ENCODE data around the gene HOOK2. TPM values are rescaled to one million over a fixed set of nuclear protein-coding genes. Genes with fewer than 3 reads are reported as not detected.

The HOOK2 gene
- total and polyA plus RNA-seq, 9 of the 15 experiments (the other 6 are each of a cell fraction or from before 2014, with no cell fraction given), result 1.3 to 17.2 (median 9.9) TPM

DNA sequence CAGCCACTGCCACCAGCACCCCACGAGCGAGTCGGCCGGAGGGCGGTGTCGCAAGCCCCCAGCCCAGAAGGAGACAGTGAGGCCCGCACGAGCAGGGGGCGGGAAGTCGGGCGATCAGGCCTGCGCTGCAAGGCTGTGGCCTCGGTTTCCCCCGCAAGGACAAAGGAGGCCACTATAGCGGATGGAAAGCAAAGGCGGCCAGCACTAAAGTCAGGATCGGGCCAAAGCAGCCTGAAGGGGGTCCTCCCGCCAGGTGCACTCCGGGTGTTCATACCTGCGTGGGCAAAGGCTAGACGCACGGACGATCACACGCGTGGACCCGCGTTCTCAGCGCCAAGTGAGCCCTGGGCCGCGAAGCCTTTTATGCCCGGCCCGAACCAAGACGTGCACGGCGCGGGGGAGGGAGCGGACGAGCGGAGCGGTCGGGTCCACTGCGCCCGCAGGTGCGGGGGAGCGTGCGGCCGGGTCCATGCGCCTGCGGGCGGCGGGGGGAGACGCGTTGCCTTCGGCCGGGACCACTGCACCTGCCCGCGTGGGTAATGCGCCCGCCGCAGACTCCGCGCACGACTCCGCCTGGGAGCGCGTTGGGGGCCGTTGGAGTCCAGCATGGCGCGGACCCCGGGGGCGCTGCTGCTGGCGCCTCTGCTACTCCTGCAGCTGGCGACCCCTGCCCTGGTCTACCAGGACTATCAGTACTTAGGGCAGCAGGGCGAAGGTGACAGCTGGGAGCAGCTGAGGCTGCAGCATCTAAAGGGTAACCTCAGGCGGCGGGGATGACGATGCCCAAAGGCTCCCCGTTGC, 26.3 kb upstream of the HOOK2 start, which contains the start of the genes PRDX2 and THSD8 (continued):
- TF ChIP-seq MTA3 (IDR thresholded peaks at IDR 0.05; ENCODE audit: borderline replicate concordance), result peak; percentile 97
- no peak for TF ChIP-seq COPS2 (conservative IDR thresholded peaks at IDR 0.05)
- TF ChIP-seq, protein P1, sequence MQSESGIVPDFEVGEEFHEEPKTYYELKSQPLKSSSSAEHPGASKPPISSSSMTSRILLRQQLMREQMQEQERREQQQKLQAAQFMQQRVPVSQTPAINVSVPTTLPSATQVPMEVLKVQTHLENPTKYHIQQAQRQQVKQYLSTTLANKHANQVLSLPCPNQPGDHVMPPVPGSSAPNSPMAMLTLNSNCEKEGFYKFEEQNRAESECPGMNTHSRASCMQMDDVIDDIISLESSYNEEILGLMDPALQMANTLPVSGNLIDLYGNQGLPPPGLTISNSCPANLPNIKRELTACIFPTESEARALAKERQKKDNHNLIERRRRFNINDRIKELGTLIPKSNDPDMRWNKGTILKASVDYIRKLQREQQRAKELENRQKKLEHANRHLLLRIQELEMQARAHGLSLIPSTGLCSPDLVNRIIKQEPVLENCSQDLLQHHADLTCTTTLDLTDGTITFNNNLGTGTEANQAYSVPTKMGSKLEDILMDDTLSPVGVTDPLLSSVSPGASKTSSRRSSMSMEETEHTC (IDR thresholded peaks at IDR 0.05), result peak; percentile 26; the same call in 1 of the 2 replicates
- peak; percentile 88 for TF ChIP-seq POLR2B (IDR thresholded peaks at IDR 0.05; ENCODE audit: low read depth, partially characterized antibody)
- peak; percentile 20; the same call in 1 of the 2 replicates for TF ChIP-seq ETV5 (CRISPR knock-in tag; IDR thresholded peaks at IDR 0.05; ENCODE audit: low read depth)
- TF ChIP-seq, protein P2, sequence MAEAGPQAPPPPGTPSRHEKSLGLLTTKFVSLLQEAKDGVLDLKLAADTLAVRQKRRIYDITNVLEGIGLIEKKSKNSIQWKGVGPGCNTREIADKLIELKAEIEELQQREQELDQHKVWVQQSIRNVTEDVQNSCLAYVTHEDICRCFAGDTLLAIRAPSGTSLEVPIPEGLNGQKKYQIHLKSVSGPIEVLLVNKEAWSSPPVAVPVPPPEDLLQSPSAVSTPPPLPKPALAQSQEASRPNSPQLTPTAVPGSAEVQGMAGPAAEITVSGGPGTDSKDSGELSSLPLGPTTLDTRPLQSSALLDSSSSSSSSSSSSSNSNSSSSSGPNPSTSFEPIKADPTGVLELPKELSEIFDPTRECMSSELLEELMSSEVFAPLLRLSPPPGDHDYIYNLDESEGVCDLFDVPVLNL (CRISPR knock-in tag; IDR thresholded peaks at IDR 0.05; ENCODE audit: low read depth), result peak; percentile 45; the same call in 1 of the 2 replicates
- 0 out of 2 replicates have a peak, but pooled peaks have one; percentile 33 for TF ChIP-seq CBX5 (IDR thresholded peaks at IDR 0.05; ENCODE audit: borderline replicate concordance, low read depth)
- TF ChIP-seq POLR2G (IDR thresholded peaks at IDR 0.05; ENCODE audit: low read depth, low read length), result peak; percentile 100
- TF ChIP-seq HDGF (IDR thresholded peaks at IDR 0.05), result peak; percentile 67; the same call in 1 of the 2 replicates
- peak in 1 of 2 experiments; percentile 35; a peak in 1 of 4 replicates for TF ChIP-seq SRF (CRISPR knock-in tag; IDR thresholded peaks at IDR 0.05)
- TF ChIP-seq ZNF197 (CRISPR knock-in tag; IDR thresholded peaks at IDR 0.05; ENCODE audit: low read depth), result no peak
- TF ChIP-seq CBFA2T3 (IDR thresholded peaks at IDR 0.05), result 0 out of 2 replicates have a peak, but pooled peaks have one; percentile 41
- no peak for TF ChIP-seq KAT8 (IDR thresholded peaks at IDR 0.05; ENCODE audit: low read depth)
- no peak for TF ChIP-seq ZNF134 (CRISPR knock-in tag; conservative IDR thresholded peaks at IDR 0.05)
- TF ChIP-seq, protein P3, sequence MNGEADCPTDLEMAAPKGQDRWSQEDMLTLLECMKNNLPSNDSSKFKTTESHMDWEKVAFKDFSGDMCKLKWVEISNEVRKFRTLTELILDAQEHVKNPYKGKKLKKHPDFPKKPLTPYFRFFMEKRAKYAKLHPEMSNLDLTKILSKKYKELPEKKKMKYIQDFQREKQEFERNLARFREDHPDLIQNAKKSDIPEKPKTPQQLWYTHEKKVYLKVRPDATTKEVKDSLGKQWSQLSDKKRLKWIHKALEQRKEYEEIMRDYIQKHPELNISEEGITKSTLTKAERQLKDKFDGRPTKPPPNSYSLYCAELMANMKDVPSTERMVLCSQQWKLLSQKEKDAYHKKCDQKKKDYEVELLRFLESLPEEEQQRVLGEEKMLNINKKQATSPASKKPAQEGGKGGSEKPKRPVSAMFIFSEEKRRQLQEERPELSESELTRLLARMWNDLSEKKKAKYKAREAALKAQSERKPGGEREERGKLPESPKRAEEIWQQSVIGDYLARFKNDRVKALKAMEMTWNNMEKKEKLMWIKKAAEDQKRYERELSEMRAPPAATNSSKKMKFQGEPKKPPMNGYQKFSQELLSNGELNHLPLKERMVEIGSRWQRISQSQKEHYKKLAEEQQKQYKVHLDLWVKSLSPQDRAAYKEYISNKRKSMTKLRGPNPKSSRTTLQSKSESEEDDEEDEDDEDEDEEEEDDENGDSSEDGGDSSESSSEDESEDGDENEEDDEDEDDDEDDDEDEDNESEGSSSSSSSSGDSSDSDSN (IDR thresholded peaks at IDR 0.05; ENCODE audit: borderline replicate concordance in 1 of 2, low read depth in 2 of 2, low read length in 2 of 2), result peak in 1 of 2 experiments; percentile 27; a peak in 2 of 4 replicates
- TF ChIP-seq, protein P4, sequence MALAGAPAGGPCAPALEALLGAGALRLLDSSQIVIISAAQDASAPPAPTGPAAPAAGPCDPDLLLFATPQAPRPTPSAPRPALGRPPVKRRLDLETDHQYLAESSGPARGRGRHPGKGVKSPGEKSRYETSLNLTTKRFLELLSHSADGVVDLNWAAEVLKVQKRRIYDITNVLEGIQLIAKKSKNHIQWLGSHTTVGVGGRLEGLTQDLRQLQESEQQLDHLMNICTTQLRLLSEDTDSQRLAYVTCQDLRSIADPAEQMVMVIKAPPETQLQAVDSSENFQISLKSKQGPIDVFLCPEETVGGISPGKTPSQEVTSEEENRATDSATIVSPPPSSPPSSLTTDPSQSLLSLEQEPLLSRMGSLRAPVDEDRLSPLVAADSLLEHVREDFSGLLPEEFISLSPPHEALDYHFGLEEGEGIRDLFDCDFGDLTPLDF (CRISPR knock-in tag; IDR thresholded peaks at IDR 0.05), result no peak
- no peak for TF ChIP-seq ETV6 (IDR thresholded peaks at IDR 0.05; ENCODE audit: borderline replicate concordance in 1 of 2, low read depth in 2 of 2, low read length in 1 of 2)
- no peak; the same call in 1 of the 2 replicates for TF ChIP-seq ETV6 (CRISPR knock-in tag; IDR thresholded peaks at IDR 0.05; ENCODE audit: borderline replicate concordance)
- peak; percentile 52 for TF ChIP-seq RBM25 (IDR thresholded peaks at IDR 0.05; ENCODE audit: low read depth, low read length, severe bottlenecking)
- TF ChIP-seq GTF2F1 (IDR thresholded peaks at IDR 0.05; ENCODE audit: low read depth, low read length), result peak; percentile 82; the same call in 1 of the 2 replicates
